ENCODE results near the gene GTF2F1.
"Not testable (repeated sequence)": the region's sequence is repeated elsewhere in the genome, so short reads cannot be mapped to it uniquely, and the experiment has no call there.

GTF2F1 gene

GRCh38 chr19:6359568-6360341, 33.2 kb downstream of the GTF2F1 start:
- no peak for DNase-seq (ENCODE audit: low spot score)
- no peak for FAIRE-seq

GRCh38 chr19:6358003-6358402, 35.0 kb downstream of the GTF2F1 start:
- no peak for FAIRE-seq
- no peak for DNase-seq (ENCODE audit: low spot score)

- FAIRE-seq: no peak
- DNase-seq (ENCODE audit: low spot score): no peak
Measured at GRCh38 chr19:6357174-6357573, 35.8 kb downstream of the GTF2F1 start.

DNA sequence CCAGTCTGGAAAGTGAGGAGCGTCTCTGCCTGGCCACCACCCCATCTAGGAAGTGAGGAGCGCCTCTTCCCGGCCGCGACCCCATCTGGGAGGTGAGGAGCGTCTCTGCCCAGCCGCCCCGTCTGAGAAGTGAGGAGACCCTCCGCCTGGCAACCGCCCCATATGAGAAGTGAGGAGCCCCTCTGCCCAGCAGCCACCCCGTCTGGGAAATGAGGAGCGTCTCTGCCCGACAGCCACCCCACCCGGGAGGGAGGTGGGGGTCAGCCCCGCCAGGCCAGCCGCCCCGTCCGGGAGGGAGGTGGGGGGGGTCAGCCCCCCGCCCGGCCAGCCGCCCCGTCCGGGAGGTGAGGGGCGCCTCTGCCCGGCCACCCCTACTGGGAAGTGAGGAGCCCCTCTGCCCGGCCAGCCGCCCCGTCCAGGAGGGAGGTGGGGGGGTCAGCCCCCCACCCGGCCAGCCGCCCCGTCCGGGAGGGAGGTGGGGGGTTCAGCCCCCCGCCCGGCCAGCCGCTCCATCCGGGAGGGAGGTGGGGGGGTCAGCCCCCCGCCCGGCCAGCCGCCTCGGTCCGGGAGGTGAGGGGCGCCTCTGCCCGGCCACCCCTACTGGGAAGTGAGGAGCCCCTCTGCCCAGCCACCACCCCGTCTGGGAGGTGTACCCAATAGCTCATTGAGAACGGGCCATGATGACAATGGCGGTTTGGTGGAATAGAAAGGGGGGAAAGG, 37.5 kb downstream of the GTF2F1 start:
- FAIRE-seq; DNase-seq (ENCODE audit: low spot score): not testable (repeated sequence)

DNA sequence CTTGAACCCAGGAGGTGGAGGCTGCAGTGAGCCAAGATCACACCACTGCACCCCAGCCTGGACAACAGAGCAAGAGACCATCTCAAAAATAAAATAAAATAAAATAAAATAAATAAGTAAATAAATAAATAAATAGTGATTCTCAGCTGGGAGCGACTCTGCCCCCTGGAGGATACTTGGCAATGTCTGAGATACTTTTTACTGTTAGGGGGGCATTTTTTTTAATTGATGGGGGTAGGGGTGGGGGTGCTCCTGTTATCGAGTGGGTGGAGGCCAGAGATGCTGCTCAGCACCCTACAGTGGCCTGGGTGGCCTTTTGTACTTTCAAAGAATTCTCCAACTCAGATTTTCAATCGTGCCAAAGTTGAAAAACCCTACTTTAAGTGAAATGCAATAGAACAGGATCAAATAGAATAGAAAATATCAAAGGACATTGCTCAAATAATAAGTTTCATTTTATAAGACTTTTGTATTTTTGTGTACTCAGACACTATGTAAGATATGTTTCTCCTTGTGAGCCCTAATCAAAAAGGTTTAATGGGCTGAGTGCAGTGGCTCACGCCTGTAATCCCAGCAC, 38.8 kb downstream of the GTF2F1 start:
- DNase-seq (ENCODE audit: low spot score) (peak; percentile 17), FAIRE-seq (no peak)

GRCh38 chr19:6352381-6353165, 40.4 kb downstream of the GTF2F1 start:
- DNase-seq (ENCODE audit: low spot score) (no peak), FAIRE-seq (no peak)

- DNase-seq (ENCODE audit: low spot score) (no peak), FAIRE-seq (no peak)
Measured at GRCh38 chr19:6350688-6351087, 42.3 kb downstream of the GTF2F1 start.

DNA sequence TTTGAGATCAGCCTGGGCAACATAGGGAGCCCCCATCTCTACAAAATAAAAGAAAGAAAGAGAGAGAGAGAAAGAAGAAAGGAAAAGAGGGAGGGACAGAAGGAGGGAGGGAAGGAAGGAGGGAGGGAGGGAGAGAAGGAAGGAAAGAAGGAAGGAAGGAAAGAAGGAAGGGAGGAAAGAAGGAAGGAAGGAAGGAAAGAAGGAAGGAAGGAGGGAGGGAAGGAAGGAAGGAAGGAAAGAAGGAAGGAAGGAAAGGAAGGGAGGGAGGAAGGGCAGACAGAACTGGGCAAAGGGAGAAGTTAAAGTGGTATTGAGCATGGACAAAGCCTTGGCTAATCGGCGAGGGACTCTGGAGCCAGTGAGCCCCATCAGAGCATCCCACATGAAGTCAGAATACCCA, 43.7 kb downstream of the GTF2F1 start:
- DNase-seq (ENCODE audit: low spot score); FAIRE-seq: not testable (repeated sequence)

- no peak for FAIRE-seq
Measured at GRCh38 chr19:6343462-6343861, 49.5 kb downstream of the GTF2F1 start.

GRCh38 chr19:6340493-6341201, 52.3 kb downstream of the GTF2F1 start:
- FAIRE-seq (no peak), DNase-seq (ENCODE audit: low spot score) (no peak)

More at GRCh38 chr19:6343462-6343861, 49.5 kb downstream of the GTF2F1 start:
- DNase-seq (ENCODE audit: low spot score): no peak

DNA sequence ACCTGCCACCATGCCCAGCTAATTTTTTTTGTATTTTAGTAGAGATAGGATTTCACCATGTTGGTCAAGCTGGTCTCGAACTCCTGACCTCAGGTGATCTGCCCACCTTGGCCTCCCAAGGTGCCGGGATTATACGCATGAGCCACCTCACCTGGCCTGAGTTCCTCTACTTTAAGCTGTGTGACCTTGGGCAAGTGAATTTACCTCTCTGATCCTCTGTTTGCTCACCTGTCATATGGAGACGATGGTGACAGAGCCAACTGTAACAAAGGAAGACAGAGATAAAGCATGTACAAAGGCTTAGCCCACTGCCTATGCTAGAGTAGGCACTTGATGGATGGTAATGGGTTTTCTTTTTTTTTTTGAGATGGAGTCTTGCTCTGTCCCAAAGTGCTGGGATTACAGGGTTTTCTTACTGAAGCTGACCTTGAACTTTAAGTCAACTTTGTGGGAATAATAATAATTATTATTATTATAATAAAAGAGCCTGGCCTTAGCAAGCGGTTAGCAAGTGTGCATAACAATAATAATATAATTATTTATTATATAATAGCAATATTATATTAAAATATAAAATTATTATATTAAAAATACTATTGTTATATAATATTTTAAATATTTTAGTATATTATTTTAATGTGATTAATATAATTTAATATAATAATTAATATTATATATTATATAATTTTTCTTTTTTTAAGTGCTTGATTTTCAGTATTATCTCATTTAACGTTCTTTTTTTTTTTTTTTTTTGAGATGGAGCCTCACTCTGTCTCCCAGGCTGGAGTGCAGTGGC, 58.3 kb downstream of the GTF2F1 start:
- FAIRE-seq: no peak
- DNase-seq (ENCODE audit: low spot score): no peak

GRCh38 chr19:6333439-6333838, 59.5 kb downstream of the GTF2F1 start, which contains the start of gene ACER1:
ACER1 (minus strand) TSS chr19:6333612; CDS start chr19:6333551, 61 bp downstream.
- no peak for DNase-seq (ENCODE audit: low spot score)

More at GRCh38 chr19:6333439-6333838, 59.5 kb downstream of the GTF2F1 start, which contains the start of gene ACER1:
- FAIRE-seq: no peak
